ENCODE measurements around the gene EXOC5. TPM values are rescaled to one million over a fixed set of nuclear protein-coding genes. Genes with fewer than 3 reads are reported as not detected.
A peak's percentile ranks its signal among the peaks of the same experiment; 100 is the strongest.
"Not testable (repeated sequence)": the region's sequence is repeated elsewhere in the genome, so short reads cannot be mapped to it uniquely, and the experiment has no call there.

Gene EXOC5
- 74.8 and 83.0 TPM in 2 replicates for total RNA-seq

GRCh38 chr14:57268161-57269069, at the start of gene EXOC5, which contains the start of gene AP5M1:
TSS of gene EXOC5 (minus strand) at chr14:57268905. CDS start at chr14:57268648, 257 bp downstream.
TSS of gene AP5M1 (plus strand) at chr14:57268971. CDS start at chr14:57269315, 344 bp downstream.
- DNase-seq (ENCODE audit: low read depth): peak; percentile 82

GRCh38 chr14:57317248-57317833, 48.6 kb upstream of the EXOC5 start:
- peak; percentile 78 for DNase-seq (ENCODE audit: low read depth)

- DNase-seq (ENCODE audit: low read depth): no peak
Measured at GRCh38 chr14:57314396-57315089, 45.8 kb upstream of the EXOC5 start.

GRCh38 chr14:57302883-57303282, 34.2 kb upstream of the EXOC5 start:
- DNase-seq (ENCODE audit: low read depth): peak; percentile 10

GRCh38 chr14:57299511-57299910, 30.8 kb upstream of the EXOC5 start:
- DNase-seq (ENCODE audit: low read depth): no peak

- no peak for DNase-seq (ENCODE audit: low read depth)
Measured at GRCh38 chr14:57297852-57298251, 29.1 kb upstream of the EXOC5 start.

- DNase-seq (ENCODE audit: low read depth): peak; percentile 68
Measured at GRCh38 chr14:57295239-57295638, 26.5 kb upstream of the EXOC5 start.

- peak; percentile 19 for DNase-seq (ENCODE audit: low read depth)
Measured at GRCh38 chr14:57293866-57294837, 25.4 kb upstream of the EXOC5 start.

- DNase-seq (ENCODE audit: low read depth): no peak
Measured at GRCh38 chr14:57291692-57292647, 23.3 kb upstream of the EXOC5 start.

- peak; percentile 51 for DNase-seq (ENCODE audit: low read depth)
Measured at GRCh38 chr14:57290751-57291150, 22.0 kb upstream of the EXOC5 start.

GRCh38 chr14:57287745-57288144, 19.0 kb upstream of the EXOC5 start:
- no peak for DNase-seq (ENCODE audit: low read depth)

GRCh38 chr14:57277062-57277461, 8.4 kb upstream of the EXOC5 start:
- DNase-seq (ENCODE audit: low read depth): no peak

- no peak for DNase-seq (ENCODE audit: low read depth)
Measured at GRCh38 chr14:57275023-57275664, 6.4 kb upstream of the EXOC5 start.

GRCh38 chr14:57274551-57274950, 5.8 kb upstream of the EXOC5 start:
- no peak for DNase-seq (ENCODE audit: low read depth)

GRCh38 chr14:57273236-57273635, 4.5 kb upstream of the EXOC5 start:
- no peak for DNase-seq (ENCODE audit: low read depth)

- DNase-seq (ENCODE audit: low read depth): no peak
Measured at GRCh38 chr14:57266065-57266464, 2.6 kb downstream of the EXOC5 start.

- DNase-seq (ENCODE audit: low read depth): no peak
Measured at GRCh38 chr14:57262117-57262516, 6.6 kb downstream of the EXOC5 start.

GRCh38 chr14:57261604-57262003, 7.1 kb downstream of the EXOC5 start:
- no peak for DNase-seq (ENCODE audit: low read depth)

- no peak for DNase-seq (ENCODE audit: low read depth)
Measured at GRCh38 chr14:57259672-57260071, 9.0 kb downstream of the EXOC5 start.

- DNase-seq (ENCODE audit: low read depth): not testable (repeated sequence)
Measured at GRCh38 chr14:57258221-57258620, 10.5 kb downstream of the EXOC5 start.
